DND-41 (cell line): ENCODE results near the gene TMEM175.

ENCODE experiments used
- CTCF ChIP-seq: IDR thresholded peaks from 2 replicates; pipeline ENCODE4 v1.5.1; 2012; ENCODE audit warnings: borderline replicate concordance, low read length, moderate library complexity, mild to moderate bottlenecking; ENCODE audit not compliant: poor library complexity, severe bottlenecking; ENCODE audit errors: extremely low read depth
- EZH2 ChIP-seq: IDR thresholded peaks from 3 replicates; pipeline ENCODE4 v1.6.1; 2012; ENCODE audit warnings: borderline replicate concordance, low read depth, mild to moderate bottlenecking, moderate library complexity, low read length, inconsistent platforms; ENCODE audit not compliant: severe bottlenecking

DNA sequence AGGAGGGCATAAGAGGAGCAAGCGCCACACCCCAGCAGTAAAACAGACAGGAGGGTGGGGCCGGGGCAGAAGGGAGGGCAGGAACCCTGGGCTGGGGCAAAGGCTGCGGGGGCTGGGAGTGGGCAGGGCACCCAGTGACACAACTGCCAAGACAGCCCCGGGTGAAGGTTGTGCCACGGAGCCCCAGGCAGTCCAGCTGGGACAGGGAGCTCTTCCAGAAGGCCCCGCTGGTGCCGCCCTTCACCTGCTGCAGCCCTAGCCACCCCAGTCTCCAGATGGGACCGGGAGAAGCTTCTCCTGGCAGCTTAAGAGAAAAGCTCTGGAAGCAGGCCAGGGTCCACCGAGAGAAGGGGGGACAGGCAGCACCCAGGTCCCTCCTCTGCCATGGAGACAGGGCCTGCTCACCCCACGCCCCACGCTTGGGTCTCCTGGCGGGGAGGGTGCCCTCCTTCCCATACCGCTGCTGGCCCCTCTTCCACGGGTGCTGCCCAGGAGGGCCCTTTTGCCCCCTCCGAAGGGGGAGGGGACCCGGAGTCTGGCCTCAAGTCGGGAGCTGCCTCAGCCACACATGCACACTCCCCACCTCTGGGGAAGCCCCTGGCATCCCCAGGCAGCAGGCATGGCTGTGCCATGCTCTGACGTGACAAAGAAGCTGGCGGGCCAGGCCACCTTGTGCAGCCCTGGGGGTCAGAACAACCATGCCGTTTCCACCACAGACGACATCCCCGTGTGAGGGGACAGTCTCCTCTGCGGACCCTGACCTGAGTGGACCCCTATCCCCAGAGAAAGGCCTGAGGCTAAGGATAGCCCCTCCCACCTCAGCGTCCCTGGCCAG, 39.6 kb downstream of the TMEM175 start:
- TF ChIP-seq CTCF (no peak), EZH2 (no peak)
